Right ventricle myocardium superior (tissue), 1 donor: ENCODE measurements around the gene NPY4R. TPM values are rescaled to one million over a fixed set of nuclear protein-coding genes. Genes with fewer than 3 reads are reported as not detected.
"Not testable (repeated sequence)": the region's sequence is repeated elsewhere in the genome, so short reads cannot be mapped to it uniquely, and the experiment has no call there.

Source experiments
- ATAC-seq: fragments of 200-7000 bp; cut with Tn5 transposase; one replicate; pipeline ENCODE4 v1.9.1; 2020; ENCODE audit warnings: mild to moderate bottlenecking; ENCODE audit not compliant: poor library complexity
- DNase-seq: peaks from one replicate; pipeline ENCODE4 v3.0.0-alpha.2; 2020
- intact Hi-C: fragments of 100-400 bp; cut with DNase I; formaldehyde crosslinking; loops from one replicate; pipeline ENCODE4 v1.11.2; 2022
- long read RNA-seq: library from polyadenylated mRNA; unstranded; transcript quantifications from one replicate; pipeline ENCODE4 v2.0.0, GENCODE V29; 2021
- total RNA-seq: library from RNA; stranded (reverse); fragmentation: NEBNext Ultra II Directional; extraction: Animal tissue kit (Norgen Biotek cat#: 25700); gene quantifications from one replicate; pipeline ENCODE4 v1.2.1, GENCODE V29; 2021
- donor health status: DM: no; HTN: yes; CAD: no; lungs with severe emphysema.

NPY4R gene, protein sequence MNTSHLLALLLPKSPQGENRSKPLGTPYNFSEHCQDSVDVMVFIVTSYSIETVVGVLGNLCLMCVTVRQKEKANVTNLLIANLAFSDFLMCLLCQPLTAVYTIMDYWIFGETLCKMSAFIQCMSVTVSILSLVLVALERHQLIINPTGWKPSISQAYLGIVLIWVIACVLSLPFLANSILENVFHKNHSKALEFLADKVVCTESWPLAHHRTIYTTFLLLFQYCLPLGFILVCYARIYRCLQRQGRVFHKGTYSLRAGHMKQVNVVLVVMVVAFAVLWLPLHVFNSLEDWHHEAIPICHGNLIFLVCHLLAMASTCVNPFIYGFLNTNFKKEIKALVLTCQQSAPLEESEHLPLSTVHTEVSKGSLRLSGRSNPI
- total RNA-seq, result not detected
- long read RNA-seq, result 0 reads

DNA sequence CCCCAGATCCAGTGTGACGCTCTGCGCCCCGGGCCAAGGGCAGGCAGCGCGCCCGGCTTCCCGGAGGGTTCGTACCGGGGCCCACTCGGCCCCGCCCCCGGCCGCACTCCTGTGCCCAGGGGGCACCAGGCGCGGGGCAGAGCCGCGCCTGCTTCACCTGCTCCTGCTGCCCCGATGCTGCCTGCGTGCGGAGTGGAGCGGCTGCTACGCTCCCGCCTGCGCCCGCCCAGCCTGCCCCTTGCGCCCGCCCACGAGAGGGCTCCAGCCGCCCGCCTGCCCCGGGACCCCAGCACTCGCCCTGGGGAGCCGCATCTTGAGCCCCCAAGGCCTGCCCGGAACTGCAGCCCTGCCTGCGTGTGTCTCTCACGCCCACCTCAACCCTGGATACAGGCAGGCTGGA lies at the start of gene NPY4R:
Gene NPY4R (minus strand): TSS at position 194 of the 400 bp plus-strand sequence. CDS start 3,323 bp downstream, outside the sequence.
- ATAC-seq, result peak; percentile 28
- DNase-seq, intact Hi-C loops: not testable (repeated sequence)

DNA sequence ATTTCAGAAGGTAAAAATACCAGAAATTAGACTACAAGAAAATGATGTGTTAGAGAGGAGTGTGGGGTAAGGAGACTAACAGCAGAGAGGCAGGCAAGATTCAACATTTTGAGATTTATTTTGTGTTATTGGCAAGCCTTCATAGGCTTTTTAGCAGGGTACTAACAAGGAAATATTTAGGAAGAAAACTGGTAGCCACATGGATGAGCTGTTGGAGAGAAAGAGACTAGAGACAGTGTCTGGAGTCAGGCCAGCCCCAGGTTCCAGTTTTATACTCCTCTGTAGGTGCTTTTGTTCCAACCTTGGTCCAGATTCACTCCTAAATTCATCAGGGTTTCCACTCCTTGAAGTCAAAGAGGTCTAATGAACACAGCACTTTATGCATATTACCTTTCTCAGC lies 49.6 kb upstream of the NPY4R start:
- ATAC-seq (no peak), DNase-seq (no peak)
- intact Hi-C loops, result no loop called here

GRCh38 chr10:46514899-46515298 lies 49.1 kb upstream of the NPY4R start:
- no peak for ATAC-seq
- DNase-seq, result no peak
- intact Hi-C loops, result no loop called here

- ATAC-seq, result no peak
- intact Hi-C loops, result no loop called here
- DNase-seq, result no peak
These were observed 48.7 kb upstream of the NPY4R start for GRCh38 chr10:46514431-46514861.

DNA sequence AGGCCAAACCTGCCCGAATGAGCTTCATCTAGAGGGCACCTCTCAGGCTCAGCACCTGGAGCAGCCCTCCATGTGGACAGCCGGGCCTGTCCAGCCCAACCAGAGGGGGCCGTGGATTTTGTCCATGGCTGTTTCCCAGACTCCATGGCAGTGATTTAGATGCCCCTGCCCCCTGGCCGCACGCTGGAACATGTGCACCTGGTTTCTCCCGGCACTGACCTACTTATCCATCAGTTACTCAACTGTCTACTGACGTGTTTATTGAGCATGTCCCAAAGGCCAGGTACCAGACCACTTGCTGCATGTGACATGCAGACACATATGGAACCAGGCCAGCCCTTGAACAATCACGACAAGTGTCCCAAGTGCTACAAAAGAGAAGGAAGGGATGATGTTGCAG lies 47.6 kb upstream of the NPY4R start:
- intact Hi-C loops, DNase-seq, ATAC-seq: not testable (repeated sequence)

DNA sequence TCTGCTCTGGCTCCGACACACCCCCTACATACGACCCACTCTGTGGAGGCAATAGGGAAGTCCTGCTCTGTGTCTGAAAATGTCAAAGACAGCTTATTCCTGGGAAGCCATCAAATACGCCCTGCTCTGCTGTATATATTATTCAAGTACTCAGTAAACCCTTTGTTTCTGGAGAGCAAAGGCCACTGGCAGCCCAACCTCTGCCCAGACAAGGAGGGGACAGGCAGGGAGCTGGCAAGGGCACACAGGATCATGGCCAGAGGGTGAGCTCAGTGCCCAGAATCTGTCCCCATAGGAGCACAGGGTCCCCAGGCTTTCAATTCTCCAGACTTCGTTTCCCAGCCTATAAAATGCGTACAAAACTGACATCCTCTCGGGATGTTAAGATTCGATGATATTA lies 47.0 kb upstream of the NPY4R start:
- intact Hi-C loops, result not testable (repeated sequence)
- peak; percentile 45 for ATAC-seq

DNA sequence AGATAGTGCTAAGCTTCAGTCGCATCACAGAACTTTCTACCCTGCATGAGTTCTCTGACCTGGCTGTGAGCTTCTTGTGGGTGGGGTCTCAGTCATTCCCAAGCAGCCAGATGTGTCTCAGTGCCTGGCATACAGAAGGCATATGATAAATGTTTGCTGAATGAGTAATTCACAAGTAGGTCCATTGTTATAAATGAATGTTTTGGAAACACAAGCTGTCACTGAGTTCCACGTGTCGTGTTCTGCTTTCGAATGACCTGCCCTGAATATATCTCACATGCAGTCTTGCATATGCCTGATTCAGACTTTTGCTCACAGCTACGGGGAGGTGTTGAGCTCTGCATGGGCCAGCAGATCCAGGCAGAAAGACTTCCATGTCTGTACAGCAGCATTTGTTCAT lies 46.2 kb upstream of the NPY4R start:
- DNase-seq, intact Hi-C loops, ATAC-seq: not testable (repeated sequence)

More for the DNA sequence above, 47.0 kb upstream of the NPY4R start:
- DNase-seq, result not testable (repeated sequence)

DNA sequence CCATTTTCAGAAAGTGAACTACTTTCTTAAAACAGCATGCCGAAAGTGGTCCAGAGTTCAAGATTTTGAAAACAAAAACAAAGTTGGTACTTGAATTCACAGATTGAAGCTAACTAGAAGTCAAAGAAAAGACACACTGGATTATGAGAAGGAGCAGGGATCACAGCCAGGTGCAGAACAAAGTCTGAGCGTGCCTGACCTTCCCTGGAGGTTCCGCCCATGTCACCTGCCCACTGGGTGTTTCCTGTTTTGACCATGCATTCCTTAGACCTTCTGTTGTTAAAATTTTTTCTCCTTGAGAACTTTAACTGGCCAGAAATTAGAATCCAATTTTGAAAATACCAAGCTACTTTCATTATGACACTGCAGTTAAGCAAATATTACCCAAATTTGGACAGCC lies 34.2 kb upstream of the NPY4R start:
- ATAC-seq, intact Hi-C loops: not testable (repeated sequence)

GRCh38 chr10:46498985-46499703 lies 33.4 kb upstream of the NPY4R start:
- not testable (repeated sequence) for DNase-seq, ATAC-seq

More for the DNA sequence above, 34.2 kb upstream of the NPY4R start:
- DNase-seq, result not testable (repeated sequence)

GRCh38 chr10:46497878-46498277 lies 32.1 kb upstream of the NPY4R start:
- DNase-seq, ATAC-seq: not testable (repeated sequence)

More at GRCh38 chr10:46498985-46499703, 33.4 kb upstream of the NPY4R start:
- intact Hi-C loops, result not testable (repeated sequence)

GRCh38 chr10:46497401-46497800 lies 31.6 kb upstream of the NPY4R start:
- not testable (repeated sequence) for ATAC-seq, DNase-seq

More at GRCh38 chr10:46497878-46498277, 32.1 kb upstream of the NPY4R start:
- intact Hi-C loops, result not testable (repeated sequence)

GRCh38 chr10:46491364-46492114 lies 25.8 kb upstream of the NPY4R start:
- ATAC-seq, DNase-seq, intact Hi-C loops: not testable (repeated sequence)

More at GRCh38 chr10:46497401-46497800, 31.6 kb upstream of the NPY4R start:
- intact Hi-C loops, result not testable (repeated sequence)

GRCh38 chr10:46490285-46490684 lies 24.5 kb upstream of the NPY4R start:
- not testable (repeated sequence) for ATAC-seq, DNase-seq

DNA sequence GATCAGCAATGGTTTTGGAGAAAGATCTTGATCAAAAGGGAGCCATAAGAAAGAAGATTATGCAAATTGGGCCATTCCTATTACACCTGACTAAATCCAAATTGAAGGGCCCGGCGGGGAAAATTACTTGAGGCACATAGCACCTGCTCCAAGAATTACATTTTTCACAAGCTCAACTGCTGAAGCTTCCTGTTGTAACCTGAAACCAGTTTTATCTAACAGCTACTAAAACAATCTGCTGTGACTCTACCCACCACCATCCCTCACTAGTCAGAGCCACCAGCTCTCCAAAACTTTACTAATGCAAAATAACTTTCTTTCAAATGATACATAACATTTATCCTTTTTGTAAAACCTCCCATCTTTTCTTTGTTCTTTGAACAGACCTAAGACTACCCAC lies 20.7 kb upstream of the NPY4R start:
- intact Hi-C loops, ATAC-seq, DNase-seq: not testable (repeated sequence)

More at GRCh38 chr10:46490285-46490684, 24.5 kb upstream of the NPY4R start:
- intact Hi-C loops, result not testable (repeated sequence)

GRCh38 chr10:46474746-46475320 lies 9.1 kb upstream of the NPY4R start:
- DNase-seq, intact Hi-C loops, ATAC-seq: not testable (repeated sequence)

DNA sequence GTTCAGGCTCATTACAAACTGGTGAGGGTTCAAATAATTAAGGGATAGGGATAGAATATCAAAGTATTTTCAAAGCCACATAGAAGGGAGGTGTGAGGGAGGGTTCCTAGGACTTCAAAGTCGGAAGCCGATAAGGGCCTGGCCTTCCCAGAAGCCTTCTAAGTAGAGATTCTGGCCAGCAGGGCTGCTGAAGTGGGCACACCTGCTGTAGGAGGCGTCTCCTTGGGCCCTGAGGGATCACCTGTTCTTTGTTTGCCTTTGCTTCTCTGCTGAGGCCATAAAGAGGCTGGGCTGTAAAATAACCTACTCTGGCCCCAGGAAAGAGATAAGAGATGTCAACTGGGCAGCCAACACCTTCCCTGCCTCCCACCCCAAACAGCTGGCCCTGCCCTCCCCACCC lies 8.0 kb upstream of the NPY4R start:
- intact Hi-C loops, DNase-seq: not testable (repeated sequence)
- peak; percentile 45 for ATAC-seq

DNA sequence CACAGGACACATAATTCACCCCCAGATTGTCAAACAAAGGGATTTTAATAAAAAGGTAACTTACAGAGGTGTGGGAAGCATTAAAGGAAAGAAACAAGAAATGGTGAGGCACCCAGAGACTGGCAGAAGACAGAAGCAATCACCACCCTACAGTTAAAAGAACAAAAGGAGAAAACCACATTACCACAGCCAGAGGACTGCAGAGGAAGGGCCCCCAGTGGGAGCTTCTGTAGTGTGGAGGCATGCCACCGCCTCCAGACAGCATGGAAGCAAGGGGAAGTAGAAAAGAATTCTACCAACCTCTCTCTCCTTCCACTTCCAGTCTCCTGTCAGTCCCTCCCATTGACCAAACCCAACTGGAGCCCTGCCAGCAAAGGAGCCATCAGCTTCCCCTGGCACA lies 4.4 kb upstream of the NPY4R start:
- DNase-seq, intact Hi-C loops, ATAC-seq: not testable (repeated sequence)
